ENCODE measurements around the gene CALN1. TPM values are rescaled to one million over a fixed set of nuclear protein-coding genes. Genes with fewer than 3 reads are reported as not detected.

The CALN1 gene
- total RNA-seq, 4 donors from 2014 or later: under 0.01 to 1.2 (median 0.22) TPM; not detected in 1

GRCh38 chr7:72112992-72113391, 299.1 kb downstream of the CALN1 start:
- Histone ChIP-seq H3K27me3 (no peaks in the 10 kb centered on the region), H3K27ac (no peak overlapping the region), H3K4me3 (no peak overlapping the region), H3K36me3 (no peaks in the 10 kb centered on the region), H3K9me3 (peaks cover 0 to 24% (median 0%) of the 10 kb centered on the region in 4 donors), H3K4me1 (no peaks in the 10 kb centered on the region)
- TF ChIP-seq POLR2A (IDR thresholded peaks at IDR 0.05): no peak
- no peak for TF ChIP-seq EP300 (IDR thresholded peaks at IDR 0.05)
- TF ChIP-seq CTCF (IDR thresholded peaks at IDR 0.05): no peak
- 66 to 79% methylated on average over 5 of the region's 5 CpGs for WGBS, 2 donors
- DNase-seq (ENCODE audit: low spot score in 2 of 2): no peak

- H3K27ac ChIP-seq: no peak overlapping the region
- H3K27me3 ChIP-seq: no peaks in the 10 kb centered on the region
- H3K4me3 ChIP-seq: no peak overlapping the region
- WGBS, 2 donors: 80 to 82% methylated on average over 4 of the region's 4 CpGs
- no peaks in the 10 kb centered on the region for H3K36me3 ChIP-seq
- no peak for DNase-seq (ENCODE audit: low spot score in 2 of 2)
- H3K9me3 ChIP-seq: peaks cover 0 to 28% (median 0%) of the 10 kb centered on the region in 4 donors
- no peaks in the 10 kb centered on the region for H3K4me1 ChIP-seq
- TF ChIP-seq EP300 (IDR thresholded peaks at IDR 0.05) (no peak), POLR2A (IDR thresholded peaks at IDR 0.05) (no peak), CTCF (IDR thresholded peaks at IDR 0.05) (no peak)
Measured at GRCh38 chr7:72112530-72112929, 299.6 kb downstream of the CALN1 start.

GRCh38 chr7:72111086-72111485, 301.1 kb downstream of the CALN1 start:
- DNase-seq (ENCODE audit: low spot score in 2 of 2): no peak
- H3K4me3 ChIP-seq: no peak overlapping the region
- no peak overlapping the region for H3K27ac ChIP-seq
- TF ChIP-seq EP300 (IDR thresholded peaks at IDR 0.05): no peak
- TF ChIP-seq POLR2A (IDR thresholded peaks at IDR 0.05): no peak
- no peak for TF ChIP-seq CTCF (IDR thresholded peaks at IDR 0.05)
- H3K27me3 ChIP-seq: no peaks in the 10 kb centered on the region
- WGBS, 2 donors: 71 to 88% methylated on average over 8 of the region's 8 CpGs
- H3K36me3 ChIP-seq: no peaks in the 10 kb centered on the region
- H3K4me1 ChIP-seq: no peaks in the 10 kb centered on the region
- peaks cover 0 to 39% (median 0%) of the 10 kb centered on the region in 4 donors for H3K9me3 ChIP-seq

GRCh38 chr7:72109566-72109965, 302.6 kb downstream of the CALN1 start:
- Histone ChIP-seq H3K4me3 (no peak overlapping the region), H3K9me3 (peaks cover 0 to 44% (median 0%) of the 10 kb centered on the region in 4 donors), H3K27ac (no peak overlapping the region), H3K36me3 (no peaks in the 10 kb centered on the region), H3K27me3 (no peaks in the 10 kb centered on the region), H3K4me1 (no peaks in the 10 kb centered on the region)
- 96% methylated on average over 8 of the region's 8 CpGs for WGBS, 2 donors
- TF ChIP-seq POLR2A (IDR thresholded peaks at IDR 0.05) (no peak), CTCF (IDR thresholded peaks at IDR 0.05) (no peak)
- DNase-seq (ENCODE audit: low spot score in 2 of 2): no peak

- no peak overlapping the region for H3K27ac ChIP-seq
- no peaks in the 10 kb centered on the region for H3K27me3 ChIP-seq
- H3K9me3 ChIP-seq: peaks cover 0 to 44% (median 0%) of the 10 kb centered on the region in 4 donors
- H3K4me1 ChIP-seq: no peaks in the 10 kb centered on the region
- TF ChIP-seq POLR2A (IDR thresholded peaks at IDR 0.05): no peak
- no peak for TF ChIP-seq CTCF (IDR thresholded peaks at IDR 0.05)
- no peak for TF ChIP-seq EP300 (IDR thresholded peaks at IDR 0.05)
- H3K36me3 ChIP-seq: no peaks in the 10 kb centered on the region
- no peak overlapping the region for H3K4me3 ChIP-seq
- no peak for DNase-seq (ENCODE audit: low spot score in 2 of 2)
- 68 to 78% methylated on average over 1 of the region's 1 CpG for WGBS, 2 donors
Measured at GRCh38 chr7:72106405-72106804, 305.7 kb downstream of the CALN1 start.
